IMR-90 (cell line): ENCODE results near the gene CIC. TPM values are rescaled to one million over a fixed set of nuclear protein-coding genes. Genes with fewer than 3 reads are reported as not detected.
A peak's percentile ranks its signal among the peaks of the same experiment; 100 is the strongest.

Experiments
- ATAC-seq: fragments of 200-7000 bp; cut with Tn5 transposase; 2 replicates; pipeline ENCODE4 v1.9.1; 2020; ENCODE audit warnings: low read depth, mild to moderate bottlenecking, moderate library complexity
- BruUV-seq: library from RNA; stranded (reverse); fragments of 400-500 nt; replicated peaks from 2 replicates; lab custom pipeline; 2021; lab: Mats Ljungman, UMichigan
- CTCF ChIA-PET: fragments of 300-600 bp; formaldehyde crosslinking; extraction: SDS; loops from one replicate; lab custom pipeline; 2021; ENCODE audit warnings: antibody characterized with exemption; lab: Yijun Ruan, JAX
- POLR2A ChIA-PET: fragments of 300-600 bp; sonication (Branson Sonifier 250); formaldehyde crosslinking; loops from one replicate; lab custom pipeline; 2022; ENCODE audit warnings: antibody characterized with exemption; ENCODE audit not compliant: unreplicated experiment; lab: Charles Lee
- DNase-seq: peaks from one replicate; pipeline ENCODE4 v3.0.0; 2013
- H2AFZ ChIP-seq: replicated peaks from 2 replicates; pipeline ENCODE3; 2013; ENCODE audit warnings: low read length, mild to moderate bottlenecking; ENCODE audit not compliant: poor library complexity
- H2AK5ac ChIP-seq: 2 replicates; pipeline ENCODE4 v1.6.1; 2013; ENCODE audit warnings: low read depth, low read length, inconsistent platforms
- H2AK9ac ChIP-seq: replicated peaks from 2 replicates; pipeline ENCODE3; 2013; ENCODE audit warnings: mild to moderate bottlenecking, low read depth, low read length, moderate library complexity; ENCODE audit not compliant: poor library complexity
- H2BK120ac ChIP-seq: 2 replicates; pipeline ENCODE4 v1.6.1; 2013; ENCODE audit warnings: low read depth, low read length, inconsistent platforms
- H2BK15ac ChIP-seq: 3 replicates; pipeline ENCODE4 v1.6.1; 2013; ENCODE audit warnings: low read depth, low read length, inconsistent platforms
- H2BK20ac ChIP-seq: 2 replicates; pipeline ENCODE4 v1.6.1; 2013; ENCODE audit warnings: low read depth, mild to moderate bottlenecking, inconsistent platforms, low read length, moderate library complexity
- H2BK5ac ChIP-seq: 2 replicates; pipeline ENCODE4 v1.6.1; 2013; ENCODE audit warnings: mild to moderate bottlenecking, low read depth, low read length, inconsistent platforms; ENCODE audit not compliant: poor library complexity, severe bottlenecking
- H3K14ac ChIP-seq: replicated peaks from 2 replicates; pipeline ENCODE4 v1.6.1; 2013; ENCODE audit warnings: low read depth, low read length, inconsistent platforms
- H3K18ac ChIP-seq: 2 replicates; pipeline ENCODE4 v1.6.1; 2013; ENCODE audit warnings: low read depth, low read length, control low read depth
- H3K23ac ChIP-seq: 2 replicates; pipeline ENCODE4 v1.6.1; 2013; ENCODE audit warnings: low read depth, low read length, inconsistent platforms
- H3K27ac ChIP-seq: 2 replicates; pipeline ENCODE4 v1.5.1; 2013; ENCODE audit warnings: mild to moderate bottlenecking, control low read depth, low read length; ENCODE audit not compliant: insufficient read depth
- H3K27me3 ChIP-seq: 2 replicates; pipeline ENCODE4 v1.6.1; 2013; ENCODE audit warnings: low read length; ENCODE audit not compliant: control insufficient read depth, insufficient read depth
- H3K36me3 ChIP-seq: 2 replicates; pipeline ENCODE4 v1.6.1; 2013; ENCODE audit warnings: low read length, mixed read lengths; ENCODE audit not compliant: control insufficient read depth, insufficient read depth
- H3K4ac ChIP-seq: 2 replicates; pipeline ENCODE4 v1.6.1; 2013; ENCODE audit warnings: low read depth, low read length, inconsistent platforms
- H3K4me1 ChIP-seq: 2 replicates; pipeline ENCODE4 v1.6.1; 2013; ENCODE audit warnings: low read length, mixed read lengths; ENCODE audit not compliant: control insufficient read depth, insufficient read depth
- H3K4me2 ChIP-seq: 2 replicates; pipeline ENCODE4 v1.6.1; 2013; ENCODE audit warnings: low read depth, mild to moderate bottlenecking, control low read depth, low read length, moderate library complexity
- H3K4me3 ChIP-seq: 2 replicates; pipeline ENCODE4 v1.5.1; 2013; ENCODE audit warnings: low read depth, mild to moderate bottlenecking, control low read depth, low read length, moderate library complexity; ENCODE audit not compliant: insufficient read depth
- H3K56ac ChIP-seq: 2 replicates; pipeline ENCODE4 v1.6.1; 2013; ENCODE audit warnings: low read length, inconsistent platforms; ENCODE audit not compliant: insufficient read depth; ENCODE audit errors: extremely low read depth
- H3K79me1 ChIP-seq, 2 experiments: 2 replicates each; pipeline ENCODE4 v1.6.1; 2013; ENCODE audit warnings: low read length in 2 of 2, inconsistent platforms in 1 of 2, low read depth in 1 of 2
- H3K9ac ChIP-seq: 2 replicates; pipeline ENCODE4 v1.6.1; 2013; ENCODE audit warnings: low read depth, low read length, control low read depth
- H3K9me1 ChIP-seq: 2 replicates; pipeline ENCODE4 v1.6.1; 2013; ENCODE audit warnings: low read length, inconsistent platforms; ENCODE audit not compliant: insufficient read depth
- H3K9me3 ChIP-seq: 2 replicates; pipeline ENCODE4 v1.6.1; 2013; ENCODE audit warnings: low read length; ENCODE audit not compliant: control insufficient read depth, insufficient read depth
- H4K20me1 ChIP-seq: 2 replicates; pipeline ENCODE4 v1.6.1; 2013; ENCODE audit warnings: low read length, inconsistent platforms; ENCODE audit not compliant: insufficient read depth
- H4K5ac ChIP-seq: 2 replicates; pipeline ENCODE4 v1.6.1; 2013; ENCODE audit warnings: mild to moderate bottlenecking, low read depth, low read length, control low read depth
- H4K8ac ChIP-seq, 2 experiments: 2 replicates each; pipeline ENCODE4 v1.6.1; 2013; ENCODE audit warnings: low read depth in 2 of 2, low read length in 2 of 2, control low read depth in 1 of 2, inconsistent platforms in 1 of 2
- H4K91ac ChIP-seq: 2 replicates; pipeline ENCODE4 v1.6.1; 2013; ENCODE audit warnings: low read depth, low read length, inconsistent platforms; ENCODE audit not compliant: insufficient read depth
- BHLHE40 ChIP-seq: fragments of 150-350 bp; IDR thresholded peaks from 2 replicates; pipeline ENCODE4 v1.6.1; 2016; ENCODE audit warnings: mild to moderate bottlenecking, low read depth, low read length
- CEBPB ChIP-seq: IDR thresholded peaks from 2 replicates; pipeline ENCODE4 v1.6.1; 2012; ENCODE audit warnings: low read depth, low read length, improper control_type of control experiment
- CHD1 ChIP-seq: IDR thresholded peaks from 2 replicates; pipeline ENCODE4 v1.6.1; 2012; ENCODE audit warnings: low read depth, low read length, improper control_type of control experiment
- CTCF ChIP-seq: conservative IDR thresholded peaks from 2 replicates; pipeline ENCODE4 v1.5.1; 2012; ENCODE audit warnings: mild to moderate bottlenecking, low read depth, low read length, improper control_type of control experiment
- FOS ChIP-seq: fragments of 150-350 bp; IDR thresholded peaks from 2 replicates; pipeline ENCODE4 v1.6.1; 2016; ENCODE audit warnings: low read depth, low read length
- MAFK ChIP-seq: IDR thresholded peaks from 2 replicates; pipeline ENCODE4 v1.6.1; 2012; ENCODE audit warnings: low read depth, low read length, improper control_type of control experiment
- MAZ ChIP-seq: IDR thresholded peaks from 2 replicates; pipeline ENCODE4 v1.6.1; 2012; ENCODE audit warnings: low read depth, mild to moderate bottlenecking, low read length, improper control_type of control experiment, moderate library complexity, borderline replicate concordance
- MXI1 ChIP-seq: IDR thresholded peaks from 2 replicates; pipeline ENCODE4 v1.6.1; 2012; ENCODE audit warnings: low read depth, mild to moderate bottlenecking, low read length, moderate library complexity, borderline replicate concordance
- NFE2L2 ChIP-seq: fragments of 150-350 bp; IDR thresholded peaks from 2 replicates; pipeline ENCODE4 v1.6.1; 2016; ENCODE audit warnings: low read depth, mild to moderate bottlenecking, low read length
- RFX5 ChIP-seq: IDR thresholded peaks from 2 replicates; pipeline ENCODE4 v1.8.0; 2012; ENCODE audit warnings: low read depth, mild to moderate bottlenecking, low read length, moderate library complexity
- WGBS, 2 experiments: methylation state at CpG; one replicate each; pipeline versions ENCODE4 v1.1.5 to v1.1.7; 2013; ENCODE audit warnings: missing lambda C conversion rate in 2 of 2; ENCODE audit not compliant: insufficient read length in 1 of 2; ENCODE audit errors: extremely low coverage in 2 of 2; 5-methylcytosine and 5-hydroxymethylcytosine counted together
- dilution Hi-C: fragments of 300-500 bp; cut with HindIII; formaldehyde crosslinking; loops from one replicate; pipeline ENCODE4 v1.14.3; 2018; ENCODE audit warnings: low sequenced_read_pairs; ENCODE audit not compliant: unreplicated experiment
- in situ Hi-C: fragments of 300-500 bp; cut with MboI; formaldehyde crosslinking; loops from 3 replicates; pipeline ENCODE4 v1.14.3; 2019; ENCODE audit warnings: low sequenced_read_pairs, inconsistent platforms, mixed read lengths
- intact Hi-C: fragments of 100-400 bp; cut with micrococcal nuclease; formaldehyde crosslinking; loops from 2 replicates; pipeline ENCODE4 v1.10.0; 2022
- polyA plus RNA-seq, 3 experiments: library from polyadenylated mRNA; depleted of rRNA; stranded (reverse); fragments of >200 nt; gene quantifications; 2 replicates each; pipeline ENCODE4 v1.2.3, GENCODE V29; 2012; ENCODE audit warnings: low replicate concordance in 1 of 3
- total RNA-seq: library from RNA; depleted of rRNA; stranded (reverse); fragments of >200 nt; gene quantifications from 2 replicates; pipeline ENCODE4 v1.2.3, GENCODE V29; 2012

CIC gene
- total and polyA plus RNA-seq, 2 of the 4 experiments (the other 2 are of a cell fraction), result 1.8 to 23.2 TPM

GRCh38 chr19:42303876-42304275 is 34.8 kb downstream of the CIC start:
- H2BK5ac ChIP-seq, result no peak overlapping the region
- H3K9ac ChIP-seq, result no peak overlapping the region
- no peak for TF ChIP-seq BHLHE40
- TF ChIP-seq MAFK, result no peak
- no peak for TF ChIP-seq CEBPB
- TF ChIP-seq NFE2L2, result no peak
- no peak for TF ChIP-seq MXI1
- TF ChIP-seq CHD1, result no peak
- no peak for TF ChIP-seq FOS
- no peak for TF ChIP-seq CTCF
- no peak for TF ChIP-seq RFX5
- TF ChIP-seq MAZ, result no peak
- no peak overlapping the region for H3K18ac ChIP-seq
- ChIA-PET CTCF (no interaction called here), POLR2A (no interaction called here)
- no peak overlapping the region for H2AK9ac ChIP-seq
- H3K4me2 ChIP-seq, result no peak overlapping the region
- peaks cover 7% of the 10 kb centered on the region for H3K4me1 ChIP-seq
- no peak overlapping the region for H2AFZ ChIP-seq
- no peaks in the 10 kb centered on the region for H4K20me1 ChIP-seq
- H3K14ac ChIP-seq, result no peak overlapping the region
- intact Hi-C loops, result no loop called here
- 0 out of 2 replicates have a peak, but pooled peaks cover 1% of the 10 kb centered on the region for H3K36me3 ChIP-seq
- H3K9me3 ChIP-seq, result no peaks in the 10 kb centered on the region
- no peak overlapping the region for H2BK20ac ChIP-seq
- no peak overlapping the region for H3K4ac ChIP-seq
- 0 out of 3 replicates have a peak overlapping the region, but pooled peaks have one; percentile 37 for H2BK15ac ChIP-seq
- ATAC-seq (no peak), DNase-seq (no peak)
- no TSS peak for BruUV-seq
- H3K27me3 ChIP-seq, result no peaks in the 10 kb centered on the region
- H4K91ac ChIP-seq, result no peak overlapping the region
- H3K23ac ChIP-seq, result no peak overlapping the region
- no peak overlapping the region for H3K4me3 ChIP-seq
- H3K56ac ChIP-seq, result no peak overlapping the region
- no peak overlapping the region for H4K5ac ChIP-seq
- H3K27ac ChIP-seq, result no peak overlapping the region
- peaks cover 3 to 25% of the 10 kb centered on the region in 2 experiments; a peak in 2 of 4 replicates for H3K79me1 ChIP-seq
- no peak overlapping the region for H2BK120ac ChIP-seq
- WGBS, 2 experiments, result 80% methylated on average over 2 of the region's 8 CpGs; no CpG with 5 or more reads in 1 of the 2 experiments
- peaks cover 10% of the 10 kb centered on the region; the same call in 1 of the 2 replicates for H3K9me1 ChIP-seq
- H2AK5ac ChIP-seq, result no peak overlapping the region
- H4K8ac ChIP-seq, result no peak overlapping the region
- in situ Hi-C loops, result no loop called here
- dilution Hi-C loops, result no loop called here
